Type B pancreatic cell (in vitro differentiated cells): ENCODE measurements around the gene FBXO48. TPM values are rescaled to one million over a fixed set of nuclear protein-coding genes. Genes with fewer than 3 reads are reported as not detected.

ENCODE experiments used
- DNase-seq: peaks from one replicate; pipeline ENCODE4 v3.0.0; 2021; ENCODE audit warnings: mixed read lengths; ENCODE audit not compliant: unreplicated experiment; ENCODE audit errors: extremely low spot score
- H3K27ac Mint-ChIP-seq: 2 replicates; pipeline ENCODE4 v1.8.0; 2021; ENCODE audit warnings: mild to moderate bottlenecking, mixed read lengths
- H3K27me3 Mint-ChIP-seq: 2 replicates; pipeline ENCODE4 v1.8.0; 2021; ENCODE audit warnings: mixed read lengths
- H3K36me3 Mint-ChIP-seq: 2 replicates; pipeline ENCODE4 v1.8.0; 2021; ENCODE audit warnings: mixed read lengths
- H3K4me1 Mint-ChIP-seq: one replicate; pipeline ENCODE4 v1.8.0; 2021; ENCODE audit warnings: mixed read lengths; ENCODE audit not compliant: unreplicated experiment
- H3K4me3 Mint-ChIP-seq: 2 replicates; pipeline ENCODE4 v1.8.0; 2021; ENCODE audit warnings: mild to moderate bottlenecking, mixed read lengths
- H3K9me3 Mint-ChIP-seq: 2 replicates; pipeline ENCODE4 v1.8.0; 2021; ENCODE audit warnings: mixed read lengths
- CTCF ChIP-seq: fragments of 200-600 bp; sonication (generic); conservative IDR thresholded peaks from 2 replicates; pipeline ENCODE4 v1.5.0; 2021; ENCODE audit warnings: antibody characterized with exemption, mild to moderate bottlenecking
- total RNA-seq: library from RNA; stranded (reverse); gene quantifications from 2 replicates; pipeline ENCODE4 v1.2.1, GENCODE V29; 2021; ENCODE audit warnings: low replicate concordance

Gene FBXO48
- total RNA-seq, 1 donor from 2014 or later = 2.0 TPM

GRCh38 chr2:68432696-68433658, 34.1 kb downstream of the FBXO48 start:
- H3K27me3 Mint-ChIP-seq = peaks cover 13% of the 10 kb centered on the region
- DNase-seq = no peak
- H3K4me3 Mint-ChIP-seq = no peak overlapping the region
- H3K9me3 Mint-ChIP-seq = no peaks in the 10 kb centered on the region
- no peak for TF ChIP-seq CTCF
- H3K4me1 Mint-ChIP-seq = peaks cover 6% of the 10 kb centered on the region
- no peak overlapping the region for H3K27ac Mint-ChIP-seq
- H3K36me3 Mint-ChIP-seq = no peaks in the 10 kb centered on the region

- no peak overlapping the region for H3K4me3 Mint-ChIP-seq
- H3K27me3 Mint-ChIP-seq = peaks cover 10% of the 10 kb centered on the region
- no peak for TF ChIP-seq CTCF
- DNase-seq = no peak
- no peaks in the 10 kb centered on the region for H3K9me3 Mint-ChIP-seq
- no peaks in the 10 kb centered on the region for H3K36me3 Mint-ChIP-seq
- H3K4me1 Mint-ChIP-seq = peaks cover 4% of the 10 kb centered on the region
- H3K27ac Mint-ChIP-seq = no peak overlapping the region
Measured at GRCh38 chr2:68431316-68431972, 35.6 kb downstream of the FBXO48 start.

- DNase-seq = no peak
- Mint-ChIP-seq H3K27me3 (peaks cover 10% of the 10 kb centered on the region), H3K4me1 (no peaks in the 10 kb centered on the region), H3K27ac (no peak overlapping the region), H3K9me3 (no peaks in the 10 kb centered on the region), H3K4me3 (no peak overlapping the region), H3K36me3 (no peaks in the 10 kb centered on the region)
- TF ChIP-seq CTCF = no peak
Measured at GRCh38 chr2:68429311-68429826, 37.7 kb downstream of the FBXO48 start.

GRCh38 chr2:68428746-68429145, 38.3 kb downstream of the FBXO48 start:
- no peak for DNase-seq
- Mint-ChIP-seq H3K4me3 (no peak overlapping the region), H3K27me3 (peaks cover 10% of the 10 kb centered on the region), H3K9me3 (no peaks in the 10 kb centered on the region), H3K4me1 (no peaks in the 10 kb centered on the region), H3K27ac (no peak overlapping the region), H3K36me3 (no peaks in the 10 kb centered on the region)
- no peak for TF ChIP-seq CTCF

GRCh38 chr2:68428126-68428525, 39.0 kb downstream of the FBXO48 start:
- no peaks in the 10 kb centered on the region for H3K4me1 Mint-ChIP-seq
- no peak overlapping the region for H3K27ac Mint-ChIP-seq
- H3K27me3 Mint-ChIP-seq = peaks cover 10% of the 10 kb centered on the region
- no peaks in the 10 kb centered on the region for H3K36me3 Mint-ChIP-seq
- H3K9me3 Mint-ChIP-seq = no peaks in the 10 kb centered on the region
- DNase-seq = no peak
- no peak for TF ChIP-seq CTCF
- H3K4me3 Mint-ChIP-seq = no peak overlapping the region
